Neural cell (in vitro differentiated cells): Measurements from ENCODE around the gene NACC2. TPM values are rescaled to one million over a fixed set of nuclear protein-coding genes. Genes with fewer than 3 reads are reported as not detected.

Experiments
- H2AFZ ChIP-seq: fragments of 200-600, 300-800 bp; sonication (generic), shearing (Covaris generic); 2 replicates; pipeline ENCODE4 v1.6.0; 2014; ENCODE audit warnings: low read depth, mild to moderate bottlenecking, antibody characterized with exemption, low read length, moderate library complexity
- H3F3A ChIP-seq: fragments of 200-600 bp; shearing (Covaris generic); 2 replicates; pipeline ENCODE4 v1.6.1; 2016; ENCODE audit warnings: mild to moderate bottlenecking, moderate library complexity, mixed read lengths, antibody characterized with exemption, low read length; ENCODE audit not compliant: insufficient read depth, poor library complexity, severe bottlenecking
- H3K27ac ChIP-seq: fragments of 200-600, 300-800 bp; sonication (generic), shearing (Covaris generic); 2 replicates; pipeline ENCODE4 v1.5.1; 2014; ENCODE audit warnings: mild to moderate bottlenecking, low read length, moderate library complexity
- H3K27me3 ChIP-seq: fragments of 300-800, 200-600 bp; sonication (generic), shearing (Covaris generic); 2 replicates; pipeline ENCODE4 v1.6.0; 2014; ENCODE audit warnings: mild to moderate bottlenecking, low read depth, low read length, moderate library complexity; ENCODE audit not compliant: insufficient read depth
- H3K36me3 ChIP-seq: fragments of 300-800, 200-600 bp; sonication (generic), shearing (Covaris generic); 2 replicates; pipeline ENCODE4 v1.5.1; 2014; ENCODE audit warnings: mild to moderate bottlenecking, antibody characterized with exemption, low read length, moderate library complexity; ENCODE audit not compliant: insufficient read depth
- H3K4me2 ChIP-seq: fragments of 300-800, 200-600 bp; sonication (generic), shearing (Covaris generic); 2 replicates; pipeline ENCODE4 v1.6.0; 2014; ENCODE audit warnings: mild to moderate bottlenecking, low read length
- H3K4me3 ChIP-seq: fragments of 300-800, 200-600 bp; sonication (generic), shearing (Covaris generic); 2 replicates; pipeline ENCODE4 v1.5.1; 2014; ENCODE audit warnings: mild to moderate bottlenecking, low read length, moderate library complexity
- H3K79me2 ChIP-seq: fragments of 200-600 bp; shearing (Covaris generic); replicated peaks from 2 replicates; pipeline ENCODE4 v1.6.0; 2014; ENCODE audit warnings: mild to moderate bottlenecking, low read length, moderate library complexity; ENCODE audit not compliant: insufficient read depth
- H3K9ac ChIP-seq: fragments of 300-800, 200-600 bp; sonication (generic), shearing (Covaris generic); 2 replicates; pipeline ENCODE4 v1.6.1; 2016; ENCODE audit warnings: mild to moderate bottlenecking, low read length, mixed read lengths
- H3K9me2 ChIP-seq: fragments of 200-600 bp; shearing (Covaris generic); 2 replicates; pipeline ENCODE4 v1.6.1; 2016; ENCODE audit warnings: mild to moderate bottlenecking, low read length, mixed read lengths; ENCODE audit not compliant: insufficient read depth
- H3K9me3 ChIP-seq: fragments of 200-600, 300-800 bp; sonication (generic), shearing (Covaris generic); 2 replicates; pipeline ENCODE4 v1.6.1; 2016; ENCODE audit warnings: mild to moderate bottlenecking, mixed run types, low read length, moderate library complexity, mixed read lengths
- H4K20me1 ChIP-seq: fragments of 200-600 bp; shearing (Covaris generic); 2 replicates; pipeline ENCODE4 v1.6.1; 2016; ENCODE audit warnings: mild to moderate bottlenecking, mixed run types; ENCODE audit not compliant: insufficient read depth
- EP300 ChIP-seq: fragments of 450-650 bp; conservative IDR thresholded peaks from 2 replicates; pipeline ENCODE4 v1.6.1; 2014; ENCODE audit warnings: antibody characterized with exemption, mild to moderate bottlenecking, moderate library complexity; ENCODE audit not compliant: poor library complexity, severe bottlenecking
- EZH2 ChIP-seq: fragments of 200-600, 300-800 bp; shearing (Covaris generic), sonication (generic); IDR thresholded peaks from 2 replicates; pipeline ENCODE4 v1.6.1; 2014; ENCODE audit warnings: antibody characterized with exemption, low read length, borderline replicate concordance, mild to moderate bottlenecking; ENCODE audit not compliant: insufficient read depth, poor library complexity, severe bottlenecking
- MXI1 ChIP-seq: fragments of 450-650 bp; conservative IDR thresholded peaks from 2 replicates; pipeline ENCODE4 v1.6.1; 2014; ENCODE audit warnings: antibody characterized with exemption, mild to moderate bottlenecking; ENCODE audit not compliant: poor library complexity, severe bottlenecking
- POLR2AphosphoS5 ChIP-seq: IDR thresholded peaks from 2 replicates; pipeline ENCODE4 v1.6.1; 2012
- RAD21 ChIP-seq: fragments of 450-650 bp; conservative IDR thresholded peaks from 2 replicates; pipeline ENCODE4 v1.6.1; 2014; ENCODE audit warnings: antibody characterized with exemption, mild to moderate bottlenecking, moderate library complexity
- REST ChIP-seq: IDR thresholded peaks from 2 replicates; pipeline ENCODE4 v1.6.1; 2012; ENCODE audit warnings: borderline replicate concordance
- SMC3 ChIP-seq: fragments of 450-650 bp; conservative IDR thresholded peaks from 2 replicates; pipeline ENCODE4 v1.6.1; 2014; ENCODE audit warnings: antibody characterized with exemption, mild to moderate bottlenecking, moderate library complexity; ENCODE audit not compliant: poor library complexity
- TAF1 ChIP-seq: IDR thresholded peaks from 2 replicates; pipeline ENCODE4 v1.6.1; 2012; ENCODE audit warnings: low read depth
- polyA plus RNA-seq: library from polyadenylated mRNA; depleted of rRNA; stranded (reverse); fragments of >200 nt; gene quantifications from 2 replicates; pipeline ENCODE4 v1.2.3, GENCODE V29; 2014
- TF ChIP-seq, protein P1 (sequence below): fragments of 450-650 bp; IDR thresholded peaks from 2 replicates; pipeline ENCODE4 v1.5.1; 2014; ENCODE audit warnings: antibody characterized with exemption, mild to moderate bottlenecking, moderate library complexity; ENCODE audit not compliant: poor library complexity, severe bottlenecking

The NACC2 gene
- polyA plus RNA-seq, 1 donor from 2014 or later: 1.7 TPM

GRCh38 chr9:135976531-135976930, 118.6 kb downstream of the NACC2 start:
- Histone ChIP-seq H2AFZ (no peak overlapping the region), H4K20me1 (no peaks in the 10 kb centered on the region), H3K36me3 (no peaks in the 10 kb centered on the region), H3K4me2 (no peak overlapping the region), H3K9ac (no peak overlapping the region), H3K27ac (no peak overlapping the region), H3K27me3 (no peaks in the 10 kb centered on the region), H3K9me2 (no peaks in the 10 kb centered on the region), H3K79me2 (no peaks in the 10 kb centered on the region), H3K4me3 (no peak overlapping the region), H3F3A (no peaks in the 10 kb centered on the region), H3K9me3 (no peaks in the 10 kb centered on the region)
- TF ChIP-seq RAD21 (no peak), TAF1 (no peak), POLR2AphosphoS5 (no peak), MXI1 (no peak), EP300 (no peak), EZH2 (no peak), SMC3 (no peak), REST (no peak)
- TF ChIP-seq, protein P1, sequence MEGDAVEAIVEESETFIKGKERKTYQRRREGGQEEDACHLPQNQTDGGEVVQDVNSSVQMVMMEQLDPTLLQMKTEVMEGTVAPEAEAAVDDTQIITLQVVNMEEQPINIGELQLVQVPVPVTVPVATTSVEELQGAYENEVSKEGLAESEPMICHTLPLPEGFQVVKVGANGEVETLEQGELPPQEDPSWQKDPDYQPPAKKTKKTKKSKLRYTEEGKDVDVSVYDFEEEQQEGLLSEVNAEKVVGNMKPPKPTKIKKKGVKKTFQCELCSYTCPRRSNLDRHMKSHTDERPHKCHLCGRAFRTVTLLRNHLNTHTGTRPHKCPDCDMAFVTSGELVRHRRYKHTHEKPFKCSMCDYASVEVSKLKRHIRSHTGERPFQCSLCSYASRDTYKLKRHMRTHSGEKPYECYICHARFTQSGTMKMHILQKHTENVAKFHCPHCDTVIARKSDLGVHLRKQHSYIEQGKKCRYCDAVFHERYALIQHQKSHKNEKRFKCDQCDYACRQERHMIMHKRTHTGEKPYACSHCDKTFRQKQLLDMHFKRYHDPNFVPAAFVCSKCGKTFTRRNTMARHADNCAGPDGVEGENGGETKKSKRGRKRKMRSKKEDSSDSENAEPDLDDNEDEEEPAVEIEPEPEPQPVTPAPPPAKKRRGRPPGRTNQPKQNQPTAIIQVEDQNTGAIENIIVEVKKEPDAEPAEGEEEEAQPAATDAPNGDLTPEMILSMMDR: no peak

DNA sequence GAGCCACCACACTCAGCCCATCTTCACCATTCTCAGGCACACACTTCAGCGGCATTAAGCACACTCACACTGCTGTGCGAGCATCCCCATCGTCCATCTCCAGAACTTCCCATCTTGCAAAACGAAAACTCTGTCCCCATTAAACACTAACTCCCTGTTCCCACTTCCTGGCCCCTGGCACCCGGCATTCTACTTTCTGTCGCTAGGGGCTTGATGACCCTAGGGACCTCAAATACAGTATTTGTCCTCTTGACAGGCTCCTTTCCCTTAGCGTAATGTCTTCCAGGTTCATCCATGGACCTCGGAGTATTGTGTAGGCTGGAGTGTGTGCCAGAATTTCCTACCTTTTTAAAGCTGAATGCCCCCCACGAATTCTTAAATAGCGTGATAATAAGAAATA, 119.3 kb downstream of the NACC2 start:
- H3K9ac ChIP-seq: no peak overlapping the region
- H3K27ac ChIP-seq: no peak overlapping the region
- H3K9me3 ChIP-seq: no peaks in the 10 kb centered on the region
- no peaks in the 10 kb centered on the region for H3K36me3 ChIP-seq
- H3K9me2 ChIP-seq: no peaks in the 10 kb centered on the region
- H3F3A ChIP-seq: no peaks in the 10 kb centered on the region
- no peaks in the 10 kb centered on the region for H3K27me3 ChIP-seq
- no peaks in the 10 kb centered on the region for H4K20me1 ChIP-seq
- no peak overlapping the region for H3K4me2 ChIP-seq
- no peak overlapping the region for H3K4me3 ChIP-seq
- no peak for TF ChIP-seq MXI1
- TF ChIP-seq EZH2: no peak
- TF ChIP-seq POLR2AphosphoS5: no peak
- TF ChIP-seq SMC3: no peak
- no peak for TF ChIP-seq TAF1
- TF ChIP-seq, protein P1: no peak
- TF ChIP-seq REST: no peak
- no peak for TF ChIP-seq EP300
- no peak for TF ChIP-seq RAD21
- H2AFZ ChIP-seq: no peak overlapping the region
- H3K79me2 ChIP-seq: no peaks in the 10 kb centered on the region
